ENCODE measurements around the gene SERPINB8. TPM values are rescaled to one million over a fixed set of nuclear protein-coding genes. Genes with fewer than 3 reads are reported as not detected.
A peak's percentile ranks its signal among the peaks of the same experiment; 100 is the strongest.

SERPINB8 gene
- total and polyA plus RNA-seq, 2 of the 13 experiments (the other 11 are each of a cell fraction or from before 2014, with no cell fraction given): 0.95 to 2.2 TPM

- peak; percentile 75 for TF ChIP-seq ZNF687 (CRISPR knock-in tag; IDR thresholded peaks at IDR 0.05)
- no peak for TF ChIP-seq ZNF460 (CRISPR knock-in tag; IDR thresholded peaks at IDR 0.05; ENCODE audit: borderline replicate concordance)
- TF ChIP-seq ZSCAN22 (CRISPR knock-in tag; IDR thresholded peaks at IDR 0.05): no peak
- TF ChIP-seq MAFG (CRISPR knock-in tag; IDR thresholded peaks at IDR 0.05): no peak
- TF ChIP-seq JARID2 (CRISPR knock-in tag; IDR thresholded peaks at IDR 0.05; ENCODE audit: insufficient replicate concordance): no peak
- TF ChIP-seq MTERF4 (CRISPR knock-in tag; IDR thresholded peaks at IDR 0.05): no peak
- no peak for TF ChIP-seq ZNF251 (CRISPR knock-in tag; IDR thresholded peaks at IDR 0.05)
- TF ChIP-seq ZNF782 (CRISPR knock-in tag; IDR thresholded peaks at IDR 0.05; ENCODE audit: borderline replicate concordance): peak; percentile 31; the same call in 1 of the 2 replicates
- 0 out of 2 replicates have a peak, but pooled peaks have one; percentile 39 for TF ChIP-seq HNF1B (CRISPR knock-in tag; IDR thresholded peaks at IDR 0.05)
- TF ChIP-seq POLR2AphosphoS5 (IDR thresholded peaks at IDR 0.05; ENCODE audit: low read depth, low read length): peak; percentile 46
- peak; percentile 36; the same call in 1 of the 2 replicates for TF ChIP-seq IRF2 (CRISPR knock-in tag; IDR thresholded peaks at IDR 0.05)
- peak; percentile 38; the same call in 1 of the 2 replicates for TF ChIP-seq RFX5 (IDR thresholded peaks at IDR 0.05; ENCODE audit: low read depth, low read length)
- TF ChIP-seq ELF1 (CRISPR knock-in tag; IDR thresholded peaks at IDR 0.05): peak; percentile 64; the same call in 1 of the 2 replicates
- TF ChIP-seq PBX2 (CRISPR knock-in tag; IDR thresholded peaks at IDR 0.05): peak; percentile 15; the same call in 1 of the 2 replicates
- peak; percentile 43; the same call in 1 of the 2 replicates for TF ChIP-seq ZSCAN21 (CRISPR knock-in tag; IDR thresholded peaks at IDR 0.05; ENCODE audit: borderline replicate concordance)
- TF ChIP-seq IKZF4 (CRISPR knock-in tag; IDR thresholded peaks at IDR 0.05; ENCODE audit: borderline replicate concordance, low read depth, not compliant biosample characterization): no peak
- TF ChIP-seq CSRNP2 (CRISPR knock-in tag; conservative IDR thresholded peaks at IDR 0.05; ENCODE audit: low read depth): no peak
- 0 out of 2 replicates have a peak, but pooled peaks have one; percentile 39 for TF ChIP-seq REPIN1 (CRISPR knock-in tag; IDR thresholded peaks at IDR 0.05; ENCODE audit: borderline replicate concordance, low read depth)
These were observed at the start of gene SERPINB8 (continued) for GRCh38 chr18:63969942-63970808.
